Uterus (tissue), 4 donors: ENCODE measurements around the gene NTRK3. TPM values are rescaled to one million over a fixed set of nuclear protein-coding genes. Genes with fewer than 3 reads are reported as not detected.

ENCODE experiments used
- DNase-seq, 2 donors: peaks; one replicate each; pipeline ENCODE4 v3.0.0-alpha.2; 2019 to 2020
- H3K27ac ChIP-seq, 2 donors: fragments of 200-600 bp; sonication (generic); 1 replicate in 1 of 2; 2 replicates in 1 of 2; pipeline ENCODE4 v1.5.1; 2016 to 2018
- H3K27me3 ChIP-seq, 2 donors: fragments of 200-600 bp; sonication (generic); one replicate each; pipeline ENCODE4 v1.5.1; 2018 to 2019; ENCODE audit warnings: control low read depth in 1 of 2
- H3K36me3 ChIP-seq, 2 donors: fragments of 200-600 bp; sonication (generic); one replicate each; pipeline ENCODE4 v1.5.1; 2019; ENCODE audit warnings: control low read depth in 1 of 2
- H3K4me1 ChIP-seq, 2 donors: fragments of 200-600 bp; sonication (generic); one replicate each; pipeline ENCODE4 v1.5.1; 2018 to 2019; ENCODE audit warnings: control low read depth in 1 of 2
- H3K4me3 ChIP-seq, 2 donors: fragments of 200-600 bp; sonication (generic); 1 replicate in 1 of 2; 2 replicates in 1 of 2; pipeline ENCODE4 v1.5.1; 2018 to 2019; ENCODE audit warnings: mild to moderate bottlenecking in 1 of 2
- H3K9me3 ChIP-seq, 2 donors: fragments of 200-600 bp; sonication (generic); one replicate each; pipeline ENCODE4 v1.5.1; 2019; ENCODE audit warnings: control low read depth in 1 of 2
- CTCF ChIP-seq, 4 experiments: fragments of 200-600 bp in 2 of 4; fragments of 450-650 bp in 2 of 4; sonication (generic) in 2 of 4; IDR thresholded peaks; one replicate each; pipeline ENCODE4 v1.5.1; 2016 to 2019; ENCODE audit warnings: antibody characterized with exemption in 4 of 4, mild to moderate bottlenecking in 2 of 4, moderate library complexity in 1 of 4
- POLR2A ChIP-seq, 2 donors: fragments of 450-650 bp; IDR thresholded peaks; one replicate each; pipeline ENCODE4 v1.6.1; 2016; ENCODE audit warnings: antibody characterized with exemption in 2 of 2, mild to moderate bottlenecking in 1 of 2, moderate library complexity in 1 of 2
- intact Hi-C: fragments of 100-400 bp; cut with DNase I; formaldehyde crosslinking; loops from one replicate; pipeline ENCODE4 v1.15.1; 2023; ENCODE audit warnings: low total_unique reads
- total RNA-seq, 4 donors: library from RNA; depleted of rRNA in 3 of 4; stranded (reverse); fragments of >200 nt in 3 of 4; gene quantifications; one replicate each; pipeline versions ENCODE4 v1.1.0 to v1.2.4, GENCODE V29; 2014 to 2023
- donor health status: DM: yes; HTN: yes; CAD: no.

Gene NTRK3
- total RNA-seq, 4 donors from 2014 or later = 6.9 to 47.0 (median 32.5) TPM

DNA sequence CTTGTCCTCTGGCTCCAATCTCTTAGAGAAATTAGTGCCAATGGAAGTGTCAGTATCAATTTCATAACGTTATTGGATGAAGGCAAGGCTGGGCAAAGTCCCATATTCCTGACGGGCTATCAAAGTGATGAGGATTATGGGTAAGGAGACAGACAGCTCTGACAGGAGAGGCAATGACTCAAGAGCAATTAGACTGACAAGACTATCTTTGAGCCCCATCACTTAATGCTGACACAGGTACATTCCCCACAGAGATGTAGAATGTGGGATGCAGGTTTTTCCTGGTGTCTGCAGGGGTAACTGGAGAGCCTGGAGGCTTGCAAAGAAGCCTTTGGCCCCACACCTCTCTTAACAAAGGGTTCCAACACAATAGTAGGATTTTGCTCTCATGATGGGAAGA, 208.3 kb downstream of the NTRK3 start:
- TF ChIP-seq POLR2A (IDR thresholded peaks at IDR 0.05) (no peak), CTCF (IDR thresholded peaks at IDR 0.05) (no peak)
- H3K27me3 ChIP-seq = no peaks in the 10 kb centered on the region
- H3K9me3 ChIP-seq = no peaks in the 10 kb centered on the region
- no peaks in the 10 kb centered on the region for H3K4me1 ChIP-seq
- no peak overlapping the region for H3K4me3 ChIP-seq
- intact Hi-C loops = no loop called here
- no peak for DNase-seq
- no peak overlapping the region for H3K27ac ChIP-seq
- no peaks in the 10 kb centered on the region for H3K36me3 ChIP-seq

GRCh38 chr15:88046576-88047129, 209.9 kb downstream of the NTRK3 start:
- H3K27ac ChIP-seq = no peak overlapping the region
- H3K36me3 ChIP-seq = no peaks in the 10 kb centered on the region
- H3K9me3 ChIP-seq = no peaks in the 10 kb centered on the region
- no peak for DNase-seq
- H3K4me3 ChIP-seq = no peak overlapping the region
- H3K27me3 ChIP-seq = no peaks in the 10 kb centered on the region
- intact Hi-C loops = no loop called here
- TF ChIP-seq CTCF (IDR thresholded peaks at IDR 0.05) (no peak), POLR2A (IDR thresholded peaks at IDR 0.05) (no peak)
- H3K4me1 ChIP-seq = no peaks in the 10 kb centered on the region

DNA sequence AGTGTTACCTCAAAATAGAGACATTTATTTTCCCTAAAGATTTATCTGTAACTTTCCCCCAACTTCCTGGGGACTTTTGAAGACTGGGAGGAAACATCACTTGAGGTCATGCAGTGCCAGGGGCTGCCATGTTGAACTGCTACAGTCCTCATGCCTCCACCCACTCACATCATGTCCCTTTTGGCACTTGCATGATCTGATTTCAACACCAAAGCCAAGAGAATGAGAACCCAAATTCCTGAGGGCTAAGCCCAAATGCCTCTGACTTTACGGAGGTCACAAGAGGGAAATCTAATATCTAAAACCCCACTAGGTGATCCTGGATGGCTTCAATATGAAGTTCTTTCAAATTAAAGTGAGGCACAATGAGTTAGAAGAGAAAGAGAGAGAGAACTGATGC, 213.1 kb downstream of the NTRK3 start:
- no peak for DNase-seq
- intact Hi-C loops = no loop called here
- H3K4me3 ChIP-seq = no peak overlapping the region

GRCh38 chr15:88042047-88042446, 214.5 kb downstream of the NTRK3 start:
- Histone ChIP-seq H3K27me3 (no peaks in the 10 kb centered on the region), H3K9me3 (no peaks in the 10 kb centered on the region), H3K4me1 (no peaks in the 10 kb centered on the region), H3K4me3 (no peak overlapping the region), H3K36me3 (no peaks in the 10 kb centered on the region), H3K27ac (no peak overlapping the region)
- TF ChIP-seq CTCF (IDR thresholded peaks at IDR 0.05) (no peak), POLR2A (IDR thresholded peaks at IDR 0.05) (no peak)
- intact Hi-C loops = no loop called here
- DNase-seq = no peak

More for the DNA sequence above, 213.1 kb downstream of the NTRK3 start:
- Histone ChIP-seq H3K9me3 (no peaks in the 10 kb centered on the region), H3K27ac (no peak overlapping the region), H3K27me3 (no peaks in the 10 kb centered on the region), H3K36me3 (no peaks in the 10 kb centered on the region), H3K4me1 (no peaks in the 10 kb centered on the region)
- TF ChIP-seq POLR2A (IDR thresholded peaks at IDR 0.05) (no peak), CTCF (IDR thresholded peaks at IDR 0.05) (no peak)

DNA sequence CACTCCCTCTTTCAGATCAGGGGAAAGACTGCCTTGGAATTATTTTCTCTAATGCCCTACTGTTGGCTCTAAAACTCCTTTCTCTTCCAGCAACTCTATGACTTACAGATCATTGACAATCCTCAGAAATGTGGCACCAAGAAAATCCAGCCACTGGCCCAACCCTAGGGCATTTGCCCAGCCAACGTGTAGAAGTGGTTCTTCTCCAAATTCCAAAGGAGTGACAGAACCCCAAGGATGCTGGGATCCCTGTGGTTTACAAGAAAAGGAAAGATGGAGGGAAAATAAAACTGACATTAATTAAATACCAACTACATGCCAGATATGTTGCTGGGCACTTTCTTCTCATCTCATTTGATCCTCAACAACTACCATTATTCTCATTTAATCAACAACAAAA, 216.0 kb downstream of the NTRK3 start:
- intact Hi-C loops = no loop called here
- Histone ChIP-seq H3K4me3 (no peak overlapping the region), H3K4me1 (no peaks in the 10 kb centered on the region), H3K27ac (no peak overlapping the region), H3K36me3 (no peaks in the 10 kb centered on the region), H3K9me3 (no peaks in the 10 kb centered on the region), H3K27me3 (no peaks in the 10 kb centered on the region)
- DNase-seq = no peak
- no peak for TF ChIP-seq POLR2A (IDR thresholded peaks at IDR 0.05)
- no peak for TF ChIP-seq CTCF (IDR thresholded peaks at IDR 0.05)
